K562 (cell line): ENCODE results near the gene RPS27. TPM values are rescaled to one million over a fixed set of nuclear protein-coding genes. Genes with fewer than 3 reads are reported as not detected.
A peak's percentile ranks its signal among the peaks of the same experiment; 100 is the strongest.

Experiments
- CEBPG ChIP-seq, 3 experiments: fragments of 200-800 bp in 1 of 3; sonication (Bioruptor generic) in 1 of 3; sonication (generic) in 1 of 3; formaldehyde crosslinking in 1 of 3; IDR thresholded peaks in 2 of 3; conservative IDR thresholded peaks in 1 of 3; 2 replicates each; pipeline versions ENCODE4 v1.6.1 to v1.8.0; 2016 to 2022; ENCODE audit warnings: missing compliant biosample characterization in 2 of 3, missing genetic modification characterization in 2 of 3, mild to moderate bottlenecking in 1 of 3, missing genetic modification reagents in 1 of 3
- CHD1 ChIP-seq: fragments of 200-600 bp; sonication (generic); IDR thresholded peaks from one replicate; pipeline ENCODE4 v1.6.1; 2012; ENCODE audit warnings: mild to moderate bottlenecking, moderate library complexity, low read length, inconsistent platforms
- DLX4 ChIP-seq: fragments of 250-450 bp; sonication (Bioruptor Pico); IDR thresholded peaks from 2 replicates; pipeline ENCODE4 v1.6.1; 2021; ENCODE audit warnings: mild to moderate bottlenecking
- ELF1 ChIP-seq: fragments of 200-800 bp; sonication (Bioruptor generic); IDR thresholded peaks from 2 replicates; pipeline ENCODE4 v1.6.1; 2016; ENCODE audit warnings: missing genetic modification characterization, missing compliant biosample characterization
- ETV5 ChIP-seq: sonication (generic); formaldehyde crosslinking; IDR thresholded peaks from 2 replicates; pipeline ENCODE4 v1.4.0; 2020; ENCODE audit warnings: low read depth, mild to moderate bottlenecking, missing genetic modification reagents
- EWSR1 ChIP-seq: fragments of 450-650 bp; IDR thresholded peaks from 2 replicates; pipeline ENCODE4 v1.6.1; 2018; ENCODE audit warnings: borderline replicate concordance, mild to moderate bottlenecking, low read depth, moderate library complexity; ENCODE audit not compliant: partially characterized antibody
- GABPB1 ChIP-seq: sonication (generic); formaldehyde crosslinking; IDR thresholded peaks from 2 replicates; pipeline ENCODE4 v1.8.0; 2022; ENCODE audit warnings: mild to moderate bottlenecking, missing genetic modification reagents
- GMEB1 ChIP-seq: fragments of 250-450 bp; sonication (Bioruptor Pico); IDR thresholded peaks from 2 replicates; pipeline ENCODE4 v1.4.0; 2020; ENCODE audit warnings: mild to moderate bottlenecking
- HCFC1 ChIP-seq: IDR thresholded peaks from 2 replicates; pipeline ENCODE4 v1.6.1; 2012; ENCODE audit warnings: low read depth, low read length, improper control_type of control experiment
- KAT2B ChIP-seq: IDR thresholded peaks from one replicate; pipeline ENCODE4 v1.6.1; 2012; ENCODE audit warnings: low read depth, mild to moderate bottlenecking, control low read depth, inconsistent platforms, low read length, moderate library complexity
- MEF2A ChIP-seq: IDR thresholded peaks from 2 replicates; pipeline ENCODE4 v1.6.1; 2011; ENCODE audit warnings: low read depth, mild to moderate bottlenecking, low read length, moderate library complexity; ENCODE audit not compliant: control insufficient read depth
- NONO ChIP-seq, 2 experiments: fragments of 200-400 bp in 1 of 2; fragments of 450-650 bp in 1 of 2; formaldehyde crosslinking in 1 of 2; IDR thresholded peaks; 2 replicates each; pipeline ENCODE4 v1.6.1; 2017; ENCODE audit warnings: low read depth in 2 of 2, mild to moderate bottlenecking in 2 of 2, moderate library complexity in 2 of 2, low read length in 1 of 2
- OTX1 ChIP-seq: fragments of 450-650 bp; formaldehyde crosslinking; IDR thresholded peaks from 2 replicates; pipeline ENCODE4 v1.4.0; 2022; ENCODE audit warnings: mild to moderate bottlenecking
- PML ChIP-seq: IDR thresholded peaks from 2 replicates; pipeline ENCODE4 v1.6.1; 2012; ENCODE audit warnings: low read length, inconsistent platforms
- POLR3A ChIP-seq: IDR thresholded peaks from 2 replicates; pipeline ENCODE4 v1.6.1; 2011; ENCODE audit warnings: borderline replicate concordance, mild to moderate bottlenecking, moderate library complexity; ENCODE audit not compliant: insufficient read length, insufficient read depth; ENCODE audit errors: extremely low read depth
- RFX7 ChIP-seq: fragments of 250-450 bp; sonication (Bioruptor Pico); IDR thresholded peaks from 2 replicates; pipeline ENCODE4 v1.5.1; 2021; ENCODE audit warnings: mild to moderate bottlenecking
- SMARCA4 ChIP-seq: fragments of 450-650 bp; IDR thresholded peaks from 2 replicates; pipeline ENCODE4 v1.6.1; 2016
- SP1 ChIP-seq: sonication (generic); formaldehyde crosslinking; IDR thresholded peaks from 2 replicates; pipeline ENCODE4 v1.8.1; 2022; ENCODE audit warnings: mild to moderate bottlenecking, missing genetic modification reagents
- STAT5B ChIP-seq: fragments of 250-450 bp; sonication (Bioruptor Pico); IDR thresholded peaks from 2 replicates; pipeline ENCODE4 v1.8.0; 2021; ENCODE audit warnings: mild to moderate bottlenecking, inconsistent platforms
- TCFL5 ChIP-seq: fragments of 250-450 bp; sonication (Bioruptor Pico); conservative IDR thresholded peaks from 2 replicates; pipeline ENCODE4 v1.6.1; 2021; ENCODE audit warnings: mild to moderate bottlenecking, moderate library complexity, matching md5 sums
- USF2 ChIP-seq: sonication (generic); formaldehyde crosslinking; IDR thresholded peaks from 2 replicates; pipeline ENCODE4 v1.5.0; 2020; ENCODE audit warnings: missing genetic modification reagents
- VEZF1 ChIP-seq: fragments of 200-800 bp; sonication (Bioruptor generic); IDR thresholded peaks from 2 replicates; pipeline ENCODE4 v1.6.1; 2017; ENCODE audit warnings: missing genetic modification characterization, missing compliant biosample characterization
- ZNF174 ChIP-seq: fragments of 250-450 bp; sonication (Bioruptor Pico); IDR thresholded peaks from 2 replicates; pipeline ENCODE4 v1.4.0; 2020; ENCODE audit warnings: mild to moderate bottlenecking
- ZNF224 ChIP-seq: sonication (generic); formaldehyde crosslinking; IDR thresholded peaks from 2 replicates; pipeline ENCODE4 v1.8.0; 2022; ENCODE audit warnings: mild to moderate bottlenecking, missing genetic modification reagents
- ZNF785 ChIP-seq: fragments of 250-450 bp; sonication (Bioruptor Pico); IDR thresholded peaks from 2 replicates; pipeline ENCODE4 v1.4.0; 2020; ENCODE audit warnings: mild to moderate bottlenecking
- polyA plus RNA-seq, 8 experiments: library from polyadenylated mRNA; depleted of rRNA in 4 of 8; stranded (reverse) in 5 of 8; unstranded in 3 of 8; fragments of >200 nt; fragmentation: Nextera tagmentation in 2 of 8; fragmentation: Illumina TruSeq in 1 of 8; extraction: Ambion mirVana in 2 of 8; extraction: Trizol in 1 of 8; gene quantifications; 2 replicates each; pipeline versions ENCODE4 v1.2.1 to v1.2.3, GENCODE V29; 2011 to 2014; ENCODE audit warnings: inconsistent platforms in 1 of 8, missing spikeins in 1 of 8
- total RNA-seq, 7 experiments: library from RNA; depleted of rRNA in 6 of 7; stranded (reverse); fragments of >200 nt in 6 of 7; fragmentation: Illumina TruSeq in 2 of 7; extraction: Trizol in 2 of 7; gene quantifications; 2 replicates each; pipeline versions ENCODE4 v1.2.1 to v1.2.3, GENCODE V29; 2011 to 2021; ENCODE audit warnings: low replicate concordance in 1 of 7

Gene RPS27
- total and polyA plus RNA-seq, 9 of the 15 experiments (the other 6 are each of a cell fraction or from before 2014, with no cell fraction given): 2,091 to 9,377 (median 6,706) TPM

GRCh38 chr1:153990468-153991150 lies at the start of gene RPS27 (continued):
- TF ChIP-seq POLR3A (no peak), ZNF174 (CRISPR knock-in tag) (no peak), PML (peak; percentile 98), DLX4 (CRISPR knock-in tag) (no peak), TCFL5 (CRISPR knock-in tag) (0 out of 2 replicates have a peak, but pooled peaks have one; percentile 31), STAT5B (no peak), ZNF224 (CRISPR knock-in tag) (no peak), KAT2B (no peak), ZNF785 (CRISPR knock-in tag) (no peak), CHD1 (peak; percentile 96), OTX1 (CRISPR knock-in tag) (0 out of 2 replicates have a peak, but pooled peaks have one; percentile 3), HCFC1 (peak; percentile 95), CEBPG (CRISPR knock-in tag; IDR thresholded peaks at IDR 0.05) (peak; percentile 95), CEBPG (tag; conservative IDR thresholded peaks at IDR 0.05 in 1 of 2, IDR thresholded peaks at IDR 0.05 in 1 of 2) (peak; percentile 77 to 97), ELF1 (tag) (peak; percentile 97), EWSR1 (no peak), SP1 (CRISPR knock-in tag) (peak; percentile 95), SMARCA4 (no peak), USF2 (CRISPR knock-in tag) (no peak), GMEB1 (CRISPR knock-in tag) (no peak; the same call in 1 of the 2 replicates), MEF2A (no peak), ETV5 (CRISPR knock-in tag) (peak; percentile 91), RFX7 (no peak), VEZF1 (CRISPR knock-in tag) (peak; percentile 36; the same call in 1 of the 2 replicates), GABPB1 (CRISPR knock-in tag) (peak; percentile 97), NONO (IDR thresholded peaks at IDR 0.05; ENCODE audit: low read depth in 2 of 2, low read length in 1 of 2) (peak; percentile 72 to 92; a peak in 3 of 4 replicates)
